ENCODE measurements around the gene NEIL1. TPM values are rescaled to one million over a fixed set of nuclear protein-coding genes. Genes with fewer than 3 reads are reported as not detected.
"Not testable (repeated sequence)": the region's sequence is repeated elsewhere in the genome, so short reads cannot be mapped to it uniquely, and the experiment has no call there.

The NEIL1 gene
- total and polyA plus RNA-seq, 7 experiments from 2014 or later = 1.7 to 49.9 (median 14.7) TPM

GRCh38 chr15:75306188-75306587 lies 40.7 kb upstream of the NEIL1 start:
- no peaks in the 10 kb centered on the region for H3K36me3 ChIP-seq (ENCODE audit: control insufficient read depth in 2 of 3, insufficient read depth in 3 of 3, low read length in 3 of 3)
- ATAC-seq (no peak), DNase-seq (no peak)
- H3K4me3 ChIP-seq (ENCODE audit: low read length) = no peak overlapping the region
- CTCF ChIA-PET = no interaction called here
- H3K27ac Mint-ChIP-seq = no peak overlapping the region
- no peak overlapping the region for H3K27ac ChIP-seq (ENCODE audit: low read depth, low read length)
- H3K9me3 ChIP-seq (ENCODE audit: control insufficient read depth in 2 of 3, low read length in 3 of 3) = no peaks in the 10 kb centered on the region
- no peaks in the 10 kb centered on the region for H3K27me3 ChIP-seq (ENCODE audit: control insufficient read depth in 2 of 2, insufficient read depth in 2 of 2, low read length in 2 of 2)
- no peaks in the 10 kb centered on the region for H3K9me3 Mint-ChIP-seq
- no peak overlapping the region for H3K4me3 Mint-ChIP-seq
- H3K27me3 Mint-ChIP-seq = peaks cover 30 to 57% (median 32%) of the 10 kb centered on the region in 5 donors
- intact Hi-C loops (cut with micrococcal nuclease) = loop anchor here in 1 of 2 donors (10.0 kb wide), 1 partner anchor 281 kb away; the partner anchor contains the start of gene PPCDC
- POLR2A ChIA-PET = no interaction called here
- H3K4me1 Mint-ChIP-seq = peaks cover 0 to 4% (median 0%) of the 10 kb centered on the region in 7 donors
- no peaks in the 10 kb centered on the region for H3K4me1 ChIP-seq (ENCODE audit: control insufficient read depth in 2 of 2, insufficient read depth in 2 of 2, low read length in 2 of 2)
- H3K36me3 Mint-ChIP-seq = no peaks in the 10 kb centered on the region

GRCh38 chr15:75307778-75308390 lies 39.0 kb upstream of the NEIL1 start:
- intact Hi-C loops (cut with micrococcal nuclease) = loop anchor here in 1 of 2 donors (10.0 kb wide), 1 partner anchor 283 kb away; the partner anchor contains the start of gene PPCDC
- Histone ChIP-seq H3K27ac (ENCODE audit: low read depth, low read length) (no peak overlapping the region), H3K4me3 (ENCODE audit: low read length) (no peak overlapping the region), H3K9me3 (ENCODE audit: control insufficient read depth in 2 of 3, low read length in 3 of 3) (no peaks in the 10 kb centered on the region), H3K36me3 (ENCODE audit: control insufficient read depth in 2 of 3, insufficient read depth in 3 of 3, low read length in 3 of 3) (no peaks in the 10 kb centered on the region), H3K27me3 (ENCODE audit: control insufficient read depth in 2 of 2, insufficient read depth in 2 of 2, low read length in 2 of 2) (no peaks in the 10 kb centered on the region), H3K4me1 (ENCODE audit: control insufficient read depth in 2 of 2, insufficient read depth in 2 of 2, low read length in 2 of 2) (no peaks in the 10 kb centered on the region)
- Mint-ChIP-seq H3K27ac (no peak overlapping the region), H3K27me3 (peaks cover 30 to 59% (median 32%) of the 10 kb centered on the region in 5 donors), H3K4me1 (peaks cover 0 to 4% (median 0%) of the 10 kb centered on the region in 7 donors), H3K4me3 (no peak overlapping the region), H3K36me3 (no peaks in the 10 kb centered on the region), H3K9me3 (no peaks in the 10 kb centered on the region)
- DNase-seq = no peak
- POLR2A ChIA-PET = no interaction called here
- CTCF ChIA-PET = interaction anchor here (0.6 to 1.0 kb wide), 3 partner anchors 201 to 345 kb away, joined by 3 to 6 read pairs (median 3); no protein-coding TSS in a partner anchor
- no peak for ATAC-seq

- Mint-ChIP-seq H3K4me1 (peaks cover 0 to 4% (median 0%) of the 10 kb centered on the region in 7 donors), H3K36me3 (no peaks in the 10 kb centered on the region), H3K27ac (no peak overlapping the region), H3K27me3 (peaks cover 18 to 47% (median 26%) of the 10 kb centered on the region in 5 donors), H3K4me3 (no peak overlapping the region), H3K9me3 (no peaks in the 10 kb centered on the region)
- Histone ChIP-seq H3K27me3 (ENCODE audit: control insufficient read depth in 2 of 2, insufficient read depth in 2 of 2, low read length in 2 of 2) (no peaks in the 10 kb centered on the region), H3K4me3 (ENCODE audit: low read length) (no peak overlapping the region), H3K9me3 (ENCODE audit: control insufficient read depth in 2 of 3, low read length in 3 of 3) (no peaks in the 10 kb centered on the region), H3K27ac (ENCODE audit: low read depth, low read length) (no peak overlapping the region), H3K36me3 (ENCODE audit: control insufficient read depth in 2 of 3, insufficient read depth in 3 of 3, low read length in 3 of 3) (no peaks in the 10 kb centered on the region), H3K4me1 (ENCODE audit: control insufficient read depth in 2 of 2, insufficient read depth in 2 of 2, low read length in 2 of 2) (no peaks in the 10 kb centered on the region)
- CTCF ChIA-PET = no interaction called here
- DNase-seq (no peak), ATAC-seq (no peak)
- intact Hi-C loops (cut with micrococcal nuclease) = loop anchor here in 1 of 2 donors (10.0 kb wide), 1 partner anchor 285 kb away; the partner anchor contains the start of gene PPCDC
- POLR2A ChIA-PET = no interaction called here
Observed at GRCh38 chr15:75309711-75310110, 37.1 kb upstream of the NEIL1 start.

DNA sequence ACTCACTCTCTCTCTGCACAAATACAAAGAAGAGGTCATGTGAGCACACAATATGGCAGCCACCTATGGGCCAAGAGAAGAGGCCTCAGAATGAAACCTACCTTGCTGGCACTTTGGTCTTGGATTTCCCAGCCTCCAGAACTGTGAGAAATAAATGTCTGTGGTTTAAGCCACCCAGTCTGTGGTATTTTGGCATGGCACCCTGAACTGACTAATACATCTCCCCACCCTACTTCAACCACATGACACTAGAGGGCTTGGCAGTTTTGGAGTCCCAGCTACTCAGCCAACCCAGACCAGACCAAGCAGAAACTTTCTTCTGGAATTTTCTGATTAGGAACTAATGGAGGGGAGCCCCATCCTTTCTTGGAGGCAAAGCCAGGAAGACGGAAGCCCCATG lies 34.3 kb upstream of the NEIL1 start:
- H3K27ac ChIP-seq (ENCODE audit: low read depth, low read length); H3K4me1 ChIP-seq (ENCODE audit: control insufficient read depth in 2 of 2, insufficient read depth in 2 of 2, low read length in 2 of 2); DNase-seq; H3K36me3 Mint-ChIP-seq; POLR2A ChIA-PET; H3K27ac Mint-ChIP-seq; H3K4me3 Mint-ChIP-seq; intact Hi-C loops (cut with micrococcal nuclease); H3K4me1 Mint-ChIP-seq; H3K9me3 Mint-ChIP-seq; CTCF ChIA-PET; H3K4me3 ChIP-seq (ENCODE audit: low read length); H3K36me3 ChIP-seq (ENCODE audit: control insufficient read depth in 2 of 3, insufficient read depth in 3 of 3, low read length in 3 of 3); H3K27me3 ChIP-seq (ENCODE audit: control insufficient read depth in 2 of 2, insufficient read depth in 2 of 2, low read length in 2 of 2); ATAC-seq; H3K9me3 ChIP-seq (ENCODE audit: control insufficient read depth in 2 of 3, low read length in 3 of 3): not testable (repeated sequence)
- peaks cover 5 to 27% (median 8%) of the 10 kb centered on the region in 5 donors for H3K27me3 Mint-ChIP-seq

DNA sequence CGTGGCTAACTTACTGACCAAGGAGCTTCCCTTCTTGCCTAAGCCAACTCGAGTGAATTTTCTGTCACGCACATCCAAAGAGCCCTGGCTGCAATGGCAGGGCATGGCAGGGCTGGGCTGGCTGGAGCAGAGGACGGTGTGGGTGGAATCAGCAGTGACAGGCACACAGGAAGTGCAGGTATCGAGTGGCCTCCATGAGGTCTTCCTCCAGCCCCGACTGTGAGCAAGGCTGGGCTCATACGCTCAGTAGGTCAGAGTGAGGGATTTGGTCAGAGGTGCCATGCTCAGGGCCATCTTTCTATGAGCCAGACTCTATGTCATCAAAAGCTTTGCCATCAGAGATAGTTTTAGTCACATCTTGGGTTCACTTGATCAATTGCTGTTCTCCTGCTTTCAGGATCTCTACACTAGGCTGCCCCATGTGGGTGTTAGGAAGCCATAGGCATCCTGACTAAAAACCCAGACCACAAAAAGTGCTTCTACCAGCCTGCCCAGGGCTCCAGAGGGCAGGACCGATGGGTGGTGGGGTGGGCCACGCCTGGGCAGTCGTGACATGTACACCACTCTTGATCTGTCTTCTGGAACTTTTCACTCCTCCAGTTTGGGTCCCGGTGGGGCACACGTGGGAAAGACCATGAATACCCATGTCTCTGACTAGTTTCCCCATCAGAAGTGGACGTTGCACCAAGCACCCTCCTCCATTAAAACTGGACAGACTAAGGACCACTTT lies 33.6 kb upstream of the NEIL1 start:
- ChIA-PET POLR2A (no interaction called here), CTCF (no interaction called here)
- Histone ChIP-seq H3K36me3 (ENCODE audit: control insufficient read depth in 2 of 3, insufficient read depth in 3 of 3, low read length in 3 of 3) (no peaks in the 10 kb centered on the region), H3K4me3 (ENCODE audit: low read length) (no peak overlapping the region), H3K27ac (ENCODE audit: low read depth, low read length) (no peak overlapping the region), H3K4me1 (ENCODE audit: control insufficient read depth in 2 of 2, insufficient read depth in 2 of 2, low read length in 2 of 2) (no peaks in the 10 kb centered on the region), H3K27me3 (ENCODE audit: control insufficient read depth in 2 of 2, insufficient read depth in 2 of 2, low read length in 2 of 2) (no peaks in the 10 kb centered on the region), H3K9me3 (ENCODE audit: control insufficient read depth in 2 of 3, low read length in 3 of 3) (no peaks in the 10 kb centered on the region)
- Mint-ChIP-seq H3K36me3 (no peaks in the 10 kb centered on the region), H3K27ac (no peak overlapping the region), H3K27me3 (peaks cover 2 to 24% (median 6%) of the 10 kb centered on the region in 5 donors), H3K4me1 (peaks cover 0 to 2% (median 0%) of the 10 kb centered on the region in 7 donors), H3K9me3 (no peaks in the 10 kb centered on the region), H3K4me3 (no peak overlapping the region)
- no peak for ATAC-seq
- intact Hi-C loops (cut with micrococcal nuclease) = no loop called here
- no peak for DNase-seq

- no peaks in the 10 kb centered on the region for H3K9me3 Mint-ChIP-seq
- H3K27ac Mint-ChIP-seq = no peak overlapping the region
- no peak for ATAC-seq
Observed at GRCh38 chr15:75314552-75315290, 32.1 kb upstream of the NEIL1 start.

More at GRCh38 chr15:75314552-75315290, 32.1 kb upstream of the NEIL1 start:
- no peaks in the 10 kb centered on the region for H3K36me3 Mint-ChIP-seq
- no peaks in the 10 kb centered on the region for H3K9me3 ChIP-seq (ENCODE audit: control insufficient read depth in 2 of 3, low read length in 3 of 3)
- intact Hi-C loops (cut with micrococcal nuclease) = no loop called here
- H3K4me1 ChIP-seq (ENCODE audit: control insufficient read depth in 2 of 2, insufficient read depth in 2 of 2, low read length in 2 of 2) = no peaks in the 10 kb centered on the region
- H3K4me1 Mint-ChIP-seq = peaks cover 0 to 2% (median 0%) of the 10 kb centered on the region in 7 donors
- peaks cover 0 to 14% (median under 1%) of the 10 kb centered on the region in 5 donors for H3K27me3 Mint-ChIP-seq
- H3K27me3 ChIP-seq (ENCODE audit: control insufficient read depth in 2 of 2, insufficient read depth in 2 of 2, low read length in 2 of 2) = no peaks in the 10 kb centered on the region
- no peak for DNase-seq
- no peaks in the 10 kb centered on the region for H3K36me3 ChIP-seq (ENCODE audit: control insufficient read depth in 2 of 3, insufficient read depth in 3 of 3, low read length in 3 of 3)
- no peak overlapping the region for H3K27ac ChIP-seq (ENCODE audit: low read depth, low read length)
- no peak overlapping the region for H3K4me3 Mint-ChIP-seq
- CTCF ChIA-PET = no interaction called here
- no peak overlapping the region for H3K4me3 ChIP-seq (ENCODE audit: low read length)
- POLR2A ChIA-PET = no interaction called here
